GM10847 (cell line): Measurements from ENCODE around the gene FRS3.

Source experiments
- POLR2A ChIP-seq: IDR thresholded peaks from 2 replicates; pipeline ENCODE4 v1.6.1; 2011; ENCODE audit not compliant: insufficient read length; ENCODE audit errors: extremely low read depth

Gene FRS3

GRCh38 chr6:41801380-41801779 lies 21.7 kb upstream of the FRS3 start:
- TF ChIP-seq POLR2A: no peak

- TF ChIP-seq POLR2A: no peak
Observed at GRCh38 chr6:41799559-41799911, 19.8 kb upstream of the FRS3 start.

- no peak for TF ChIP-seq POLR2A
Observed at GRCh38 chr6:41798901-41799558, 19.3 kb upstream of the FRS3 start.

- no peak for TF ChIP-seq POLR2A
Observed at GRCh38 chr6:41796474-41796873, 16.8 kb upstream of the FRS3 start.

- TF ChIP-seq POLR2A: no peak
Observed at GRCh38 chr6:41791984-41792383, 12.3 kb upstream of the FRS3 start.

GRCh38 chr6:41791305-41791704 lies 11.6 kb upstream of the FRS3 start:
- TF ChIP-seq POLR2A: no peak

- no peak for TF ChIP-seq POLR2A
Observed at GRCh38 chr6:41790045-41790444, 10.3 kb upstream of the FRS3 start.

GRCh38 chr6:41789390-41789724 lies 9.7 kb upstream of the FRS3 start:
- TF ChIP-seq POLR2A: no peak

- peak; percentile 84 for TF ChIP-seq POLR2A
Observed at GRCh38 chr6:41787219-41787917, 7.7 kb upstream of the FRS3 start, which contains the start of gene TOMM6. Gene TOMM6, plus strand, starts transcription at chr6:41787694. Its CDS starts 4 bp downstream, at chr6:41787698.

GRCh38 chr6:41786451-41787218 lies 6.9 kb upstream of the FRS3 start:
- TF ChIP-seq POLR2A: no peak

GRCh38 chr6:41785689-41786450 lies 6.2 kb upstream of the FRS3 start:
- no peak for TF ChIP-seq POLR2A

GRCh38 chr6:41785254-41785653 lies 5.6 kb upstream of the FRS3 start:
- no peak for TF ChIP-seq POLR2A

GRCh38 chr6:41784581-41785171 lies 5.0 kb upstream of the FRS3 start:
- no peak for TF ChIP-seq POLR2A

- no peak for TF ChIP-seq POLR2A
Observed at GRCh38 chr6:41783106-41783780, 3.5 kb upstream of the FRS3 start.

- no peak for TF ChIP-seq POLR2A
Observed at GRCh38 chr6:41781366-41781730, 1.6 kb upstream of the FRS3 start.
